ENCODE data around the gene APOB.

GRCh38 chr2:20984408-20984807, 59.5 kb downstream of the APOB start:
- no peak for TF ChIP-seq POLR2A (IDR thresholded peaks at IDR 0.05; ENCODE audit: low read length)
- TF ChIP-seq GATA1 (IDR thresholded peaks at IDR 0.05; ENCODE audit: low read depth, low read length) = no peak
